ENCODE data around the gene NANP. TPM values are rescaled to one million over a fixed set of nuclear protein-coding genes. Genes with fewer than 3 reads are reported as not detected.
"Not testable (repeated sequence)": the region's sequence is repeated elsewhere in the genome, so short reads cannot be mapped to it uniquely, and the experiment has no call there.

The NANP gene
- total RNA-seq, 4 donors from 2014 or later: 3.5 to 10.6 (median 5.4) TPM

- TF ChIP-seq CTCF (IDR thresholded peaks at IDR 0.05): no peak
- DNase-seq (ENCODE audit: low spot score) (no peak), ATAC-seq (ENCODE audit: low FRiP score) (no peak)
Measured at GRCh38 chr20:25644814-25645213, 21.0 kb upstream of the NANP start.

GRCh38 chr20:25643716-25644115 is 19.9 kb upstream of the NANP start:
- ATAC-seq (ENCODE audit: low FRiP score): no peak
- no peak for TF ChIP-seq CTCF (IDR thresholded peaks at IDR 0.05)

GRCh38 chr20:25637247-25637646 is 13.4 kb upstream of the NANP start:
- TF ChIP-seq CTCF (IDR thresholded peaks at IDR 0.05): no peak
- no peak for ATAC-seq (ENCODE audit: low FRiP score)

More at GRCh38 chr20:25643716-25644115, 19.9 kb upstream of the NANP start:
- DNase-seq (ENCODE audit: low spot score): no peak

GRCh38 chr20:25632940-25633790 is 9.4 kb upstream of the NANP start:
- DNase-seq (ENCODE audit: low spot score) (no peak), ATAC-seq (ENCODE audit: low FRiP score) (no peak)
- no peak for TF ChIP-seq CTCF (IDR thresholded peaks at IDR 0.05)

More at GRCh38 chr20:25637247-25637646, 13.4 kb upstream of the NANP start:
- no peak for DNase-seq (ENCODE audit: low spot score)

- ATAC-seq (ENCODE audit: low FRiP score); DNase-seq (ENCODE audit: low spot score): not testable (repeated sequence)
Measured at GRCh38 chr20:25630615-25631014, 6.8 kb upstream of the NANP start.

- no peak for DNase-seq (ENCODE audit: low spot score)
- TF ChIP-seq CTCF (IDR thresholded peaks at IDR 0.05): no peak
- no peak for ATAC-seq (ENCODE audit: low FRiP score)
Measured at GRCh38 chr20:25629816-25630499, 6.1 kb upstream of the NANP start.

- no peak for DNase-seq (ENCODE audit: low spot score)
- ATAC-seq (ENCODE audit: low FRiP score): no peak
- no peak for TF ChIP-seq CTCF (IDR thresholded peaks at IDR 0.05)
Measured at GRCh38 chr20:25626779-25627178, 3.0 kb upstream of the NANP start.

Measured in omental fat pad (tissue), 4 donors.